ENCODE measurements around the gene BCAS1. TPM values are rescaled to one million over a fixed set of nuclear protein-coding genes. Genes with fewer than 3 reads are reported as not detected.

BCAS1 gene
- total and polyA plus RNA-seq, 12 donors: 0.07 to 2.3 (median 0.13) TPM; not detected in 7

GRCh38 chr20:54093423-54094267, 23.3 kb upstream of the BCAS1 start:
- WGBS, 4 donors: 48 to 66% (median 56%) methylated on average over 9 of the region's 9 CpGs
- Histone ChIP-seq H3K27me3 (peaks cover 6% of the 10 kb centered on the region), H3K4me1 (replicated peaks in 1 of 2) (no peaks in the 10 kb centered on the region), H3K36me3 (replicated peaks in 1 of 2) (no peaks in the 10 kb centered on the region), H3K4me3 (no peak overlapping the region), H3K27ac (no peak overlapping the region), H3K9me3 (replicated peaks in 1 of 3) (no peaks in the 10 kb centered on the region)
- intact Hi-C loops (cut with DNase I): no loop called here
- no peak for DNase-seq
- TF ChIP-seq POLR2A (IDR thresholded peaks at IDR 0.05): no peak
- TF ChIP-seq CTCF (IDR thresholded peaks at IDR 0.05): no peak

GRCh38 chr20:54092021-54092420, 21.6 kb upstream of the BCAS1 start:
- no peak overlapping the region for H3K27ac ChIP-seq
- intact Hi-C loops (cut with DNase I): no loop called here
- no peak overlapping the region for H3K4me3 ChIP-seq
- WGBS, 4 donors: 48 to 66% (median 53%) methylated on average over 2 of the region's 2 CpGs
- peaks cover 6% of the 10 kb centered on the region for H3K27me3 ChIP-seq
- DNase-seq: no peak
- no peaks in the 10 kb centered on the region for H3K4me1 ChIP-seq (replicated peaks in 1 of 2)
- TF ChIP-seq CTCF (IDR thresholded peaks at IDR 0.05): no peak
- no peak for TF ChIP-seq POLR2A (IDR thresholded peaks at IDR 0.05)
- H3K36me3 ChIP-seq (replicated peaks in 1 of 2): no peaks in the 10 kb centered on the region
- no peaks in the 10 kb centered on the region for H3K9me3 ChIP-seq (replicated peaks in 1 of 3)

GRCh38 chr20:54091120-54091480, 20.7 kb upstream of the BCAS1 start:
- DNase-seq: no peak
- no peak for TF ChIP-seq POLR2A (IDR thresholded peaks at IDR 0.05)
- TF ChIP-seq CTCF (IDR thresholded peaks at IDR 0.05): no peak
- Histone ChIP-seq H3K4me3 (no peak overlapping the region), H3K9me3 (replicated peaks in 1 of 3) (no peaks in the 10 kb centered on the region), H3K4me1 (replicated peaks in 1 of 2) (no peaks in the 10 kb centered on the region), H3K36me3 (replicated peaks in 1 of 2) (no peaks in the 10 kb centered on the region), H3K27me3 (peaks cover 6% of the 10 kb centered on the region), H3K27ac (no peak overlapping the region)
- 63 to 79% (median 75%) methylated on average over 6 of the region's 6 CpGs for WGBS, 4 donors
- intact Hi-C loops (cut with DNase I): no loop called here

GRCh38 chr20:54090230-54091119, 20.1 kb upstream of the BCAS1 start:
- intact Hi-C loops (cut with DNase I): no loop called here
- TF ChIP-seq CTCF (IDR thresholded peaks at IDR 0.05): no peak
- no peak for TF ChIP-seq POLR2A (IDR thresholded peaks at IDR 0.05)
- Histone ChIP-seq H3K9me3 (replicated peaks in 1 of 3) (no peaks in the 10 kb centered on the region), H3K27me3 (peaks cover 6% of the 10 kb centered on the region), H3K36me3 (replicated peaks in 1 of 2) (no peaks in the 10 kb centered on the region), H3K4me1 (replicated peaks in 1 of 2) (no peaks in the 10 kb centered on the region), H3K27ac (no peak overlapping the region), H3K4me3 (no peak overlapping the region)
- no peak for DNase-seq
- 51 to 59% (median 55%) methylated on average over 6 of the region's 6 CpGs for WGBS, 4 donors

All from adrenal gland (tissue), 12 donors.